OCI-M1 (cell line): ENCODE measurements around the gene MYO16.
A peak's percentile ranks its signal among the peaks of the same experiment; 100 is the strongest.

Experiments used
- DNase-seq: peaks from one replicate; lab custom pipeline; 2025; lab: John Stamatoyannopoulos, UW

MYO16 gene

DNA sequence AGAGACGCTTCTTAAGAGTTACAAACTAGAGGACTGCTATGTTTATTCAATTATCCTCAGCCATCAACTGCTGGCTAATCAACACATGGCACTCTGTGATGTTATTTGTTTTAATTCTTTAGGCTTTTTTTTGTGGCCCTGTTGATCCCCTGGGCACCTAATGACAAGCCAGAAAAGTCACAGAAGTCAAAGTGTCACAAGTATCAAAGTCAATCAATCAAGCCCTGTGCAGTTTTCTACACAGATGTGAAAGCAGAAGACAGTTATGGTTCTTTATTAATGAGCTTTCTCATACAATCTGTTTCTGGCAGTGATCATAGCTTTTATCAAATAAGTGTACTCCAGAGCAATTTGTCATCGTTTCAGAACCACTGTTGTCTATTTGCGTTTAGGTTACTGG lies 34.3 kb downstream of the MYO16 start:
- DNase-seq = no peak

DNA sequence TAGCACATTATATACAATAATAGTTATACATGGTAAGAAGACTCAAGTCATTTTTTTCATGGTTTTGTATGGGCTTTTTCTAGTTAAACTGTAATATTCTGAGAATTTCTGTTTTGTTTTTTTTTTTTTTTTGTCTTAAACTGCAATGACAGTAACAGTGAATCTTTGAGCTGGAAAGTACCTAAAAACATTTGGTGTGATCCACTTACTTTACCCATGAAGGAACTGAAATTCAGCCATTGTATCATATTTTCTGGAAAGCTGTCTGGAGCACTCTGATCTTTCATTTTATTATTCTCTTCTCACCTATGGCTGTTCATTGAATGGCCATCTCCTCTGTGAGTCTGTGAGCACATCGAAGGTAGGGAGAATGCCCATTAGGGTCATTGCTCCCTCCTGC lies 37.8 kb downstream of the MYO16 start:
- DNase-seq = no peak

- DNase-seq = peak; percentile 55
Observed at GRCh38 chr13:108669381-108669780, 40.0 kb downstream of the MYO16 start.

DNA sequence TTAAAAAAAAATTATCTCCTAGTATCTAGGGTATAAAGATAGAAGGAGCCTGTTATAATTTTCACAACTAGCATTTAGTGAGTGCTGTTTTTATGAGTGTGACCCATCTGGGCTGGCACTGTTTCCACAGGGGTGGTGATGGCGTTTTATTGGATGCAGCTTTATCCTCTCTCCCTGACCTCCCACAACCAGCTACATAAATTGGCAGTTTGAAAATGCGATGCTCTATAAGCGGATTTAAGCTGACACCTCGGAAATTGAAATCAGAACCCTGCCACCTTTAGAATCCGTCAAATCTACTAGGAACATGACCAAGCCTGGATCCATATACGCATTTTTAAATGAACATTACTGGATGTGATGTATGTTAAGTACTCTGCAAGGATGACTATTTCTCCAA lies 44.9 kb downstream of the MYO16 start:
- DNase-seq = no peak

DNA sequence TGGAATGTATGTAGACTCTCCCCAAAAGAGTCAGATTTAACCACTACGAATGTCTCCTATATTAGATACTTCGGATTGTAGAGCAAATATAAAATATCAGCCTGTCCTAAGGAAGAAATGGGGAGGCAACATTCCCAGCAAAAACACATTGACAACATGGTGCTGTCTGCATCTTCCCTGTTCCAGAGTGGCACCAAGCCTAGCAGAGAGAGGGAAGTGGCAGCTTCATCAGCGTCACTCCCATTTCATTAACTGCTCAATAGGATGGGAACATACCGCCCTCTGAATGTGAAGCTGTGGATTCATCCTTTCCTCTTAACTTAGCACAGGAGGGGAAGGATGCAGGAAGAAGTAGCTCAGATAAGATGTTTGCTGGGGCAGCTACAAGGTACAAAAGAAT lies 45.4 kb downstream of the MYO16 start:
- DNase-seq = no peak

DNA sequence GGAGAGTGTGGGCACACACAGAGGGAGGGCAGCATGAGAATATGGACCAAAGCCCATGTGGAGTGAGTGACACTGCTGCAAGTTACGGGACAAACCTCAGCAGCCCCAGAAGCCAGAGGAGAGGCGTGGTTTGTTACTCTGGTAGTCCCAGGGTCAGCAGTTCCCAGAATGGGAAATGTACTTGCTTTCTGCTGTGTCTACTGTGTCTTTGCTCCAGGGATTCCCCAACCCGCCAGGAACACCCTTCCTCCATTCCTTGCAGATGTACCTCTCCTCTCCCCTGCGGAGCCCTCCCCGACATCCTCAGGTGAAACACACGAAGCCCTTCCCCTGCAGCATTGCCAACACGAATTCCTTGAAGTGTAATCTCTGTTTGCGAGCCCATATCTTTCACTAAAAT lies 47.2 kb downstream of the MYO16 start:
- DNase-seq = no peak

- no peak for DNase-seq
Observed at GRCh38 chr13:108677806-108678205, 48.4 kb downstream of the MYO16 start.

GRCh38 chr13:108680011-108680410 lies 50.6 kb downstream of the MYO16 start:
- DNase-seq = no peak

- peak; percentile 20 for DNase-seq
Observed at GRCh38 chr13:108681986-108682575, 52.7 kb downstream of the MYO16 start.

DNA sequence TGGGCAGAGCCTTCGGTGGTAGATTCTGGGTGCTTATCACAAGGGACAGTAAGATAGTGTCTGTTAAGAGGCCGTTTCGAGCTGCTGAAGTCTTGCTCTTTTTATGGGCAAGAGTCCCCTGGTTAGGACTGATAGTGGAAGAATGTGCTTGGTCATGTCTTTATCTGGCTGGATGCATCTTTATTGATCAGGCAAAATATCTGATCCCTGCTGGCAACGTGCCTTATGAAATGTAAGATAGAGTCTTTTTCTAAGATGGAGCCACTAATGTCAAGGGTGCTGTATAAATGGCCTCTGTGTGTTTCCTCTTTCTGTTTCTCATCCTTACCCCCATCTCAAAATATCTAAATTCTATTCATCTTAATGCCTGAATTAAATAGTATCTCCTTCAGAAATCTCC lies 53.3 kb downstream of the MYO16 start:
- peak; percentile 52 for DNase-seq

DNA sequence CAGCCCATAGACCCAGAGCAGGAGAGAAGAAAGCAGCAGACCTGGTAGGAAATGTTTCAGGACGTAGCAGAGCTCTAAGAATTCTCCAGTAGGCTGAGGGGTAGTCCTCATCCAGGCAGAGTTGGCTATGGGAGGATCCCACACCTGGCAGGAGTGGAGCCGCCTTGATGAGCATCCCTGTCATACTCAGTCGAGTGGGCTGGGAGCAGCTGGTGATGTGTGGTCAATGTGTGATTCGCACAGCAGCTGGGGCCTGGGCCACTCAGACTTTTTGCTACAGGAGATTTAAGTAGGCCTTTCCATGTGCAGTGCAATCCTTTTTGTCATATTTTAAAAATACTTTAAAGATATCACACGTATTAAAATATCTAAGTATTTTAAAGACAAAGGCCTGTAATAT lies 56.6 kb downstream of the MYO16 start:
- DNase-seq = no peak

DNA sequence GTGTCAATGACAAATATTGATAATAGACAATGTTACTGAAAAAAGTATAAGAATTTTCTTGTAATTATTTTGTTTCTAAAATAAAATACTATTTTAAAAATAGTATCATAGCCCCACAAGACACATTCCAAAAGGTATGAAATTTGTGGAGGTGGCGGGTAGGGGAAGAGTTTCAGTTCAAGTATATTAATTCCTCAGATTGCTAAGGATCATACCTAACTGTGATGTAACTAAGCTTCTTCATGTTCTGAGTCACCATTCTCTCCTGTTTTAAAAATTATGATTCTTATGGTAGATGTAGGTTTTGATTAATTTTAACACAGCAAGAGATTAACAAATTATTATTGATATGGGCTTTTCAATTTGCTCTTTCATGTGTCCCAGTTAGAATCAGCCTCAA lies 61.3 kb downstream of the MYO16 start:
- no peak for DNase-seq

GRCh38 chr13:108700422-108701170 lies 71.2 kb downstream of the MYO16 start:
- DNase-seq = peak; percentile 30

GRCh38 chr13:108702171-108702570 lies 72.8 kb downstream of the MYO16 start:
- DNase-seq = peak; percentile 26

GRCh38 chr13:108705031-108705430 lies 75.6 kb downstream of the MYO16 start:
- DNase-seq = no peak

- no peak for DNase-seq
Observed at GRCh38 chr13:108707584-108707983, 78.2 kb downstream of the MYO16 start.

GRCh38 chr13:108708921-108709320 lies 79.5 kb downstream of the MYO16 start:
- DNase-seq = no peak

- peak; percentile 9 for DNase-seq
Observed at GRCh38 chr13:108711386-108711785, 82.0 kb downstream of the MYO16 start.

DNA sequence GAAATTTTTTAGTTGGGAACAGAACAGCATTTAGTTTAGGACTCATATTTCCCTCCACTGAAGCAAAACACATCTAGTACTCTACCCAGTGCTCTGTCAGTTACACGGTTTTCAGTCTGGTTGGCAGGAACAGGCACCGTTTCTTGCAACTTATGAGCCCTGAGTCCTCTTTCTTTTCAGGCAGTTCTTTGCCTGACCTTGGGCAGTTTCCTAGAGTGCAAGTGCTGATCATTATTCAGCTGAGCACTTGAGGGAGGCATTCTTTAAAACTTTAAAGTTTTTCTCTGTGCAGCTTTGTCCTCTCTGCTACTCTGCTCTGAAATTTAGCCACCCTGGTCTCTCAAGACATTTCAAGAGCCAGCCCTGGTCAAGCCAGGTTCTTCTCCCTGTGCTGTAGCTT lies 96.1 kb downstream of the MYO16 start:
- no peak for DNase-seq

GRCh38 chr13:108728370-108728769 lies 99.0 kb downstream of the MYO16 start:
- no peak for DNase-seq

GRCh38 chr13:108733022-108733560 lies 103.7 kb downstream of the MYO16 start:
- no peak for DNase-seq

DNA sequence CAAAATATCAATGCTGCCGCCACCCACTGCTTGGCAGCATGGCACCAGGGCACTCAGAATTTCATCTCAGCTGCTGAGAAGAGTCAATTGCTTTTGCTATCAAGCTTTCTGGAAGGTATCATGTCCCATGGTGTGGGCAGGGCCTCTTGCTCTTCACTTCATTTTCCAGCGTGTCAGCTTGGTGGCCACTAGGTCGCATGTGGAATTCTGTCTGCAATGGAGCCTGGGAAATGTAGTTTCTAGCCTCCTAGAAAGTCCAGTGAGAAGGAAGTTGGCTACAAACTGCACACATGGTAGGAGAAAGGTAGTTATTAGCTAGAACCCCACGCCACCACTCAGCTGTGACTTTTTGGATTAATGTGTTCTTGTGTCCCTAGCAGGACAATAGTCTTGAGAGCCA lies 105.3 kb downstream of the MYO16 start:
- peak; percentile 47 for DNase-seq

- DNase-seq = no peak
Observed at GRCh38 chr13:108741930-108742329, 112.5 kb downstream of the MYO16 start.
